Stomach (tissue), 9 donors: Measurements from ENCODE around the gene MX2. TPM values are rescaled to one million over a fixed set of nuclear protein-coding genes. Genes with fewer than 3 reads are reported as not detected.

Source experiments
- DNase-seq, 2 donors: peaks; one replicate each; pipeline versions ENCODE4 v3.0.0 to v3.0.0-alpha.2; 2013 to 2019
- H3K27ac ChIP-seq, 5 donors: fragments of 200-600 bp in 4 of 5; sonication (generic) in 4 of 5; one replicate each; pipeline ENCODE4 v1.5.1; 2013 to 2019; ENCODE audit warnings: mild to moderate bottlenecking in 1 of 5, moderate library complexity in 1 of 5
- H3K27me3 ChIP-seq, 3 donors: fragments of 200-600 bp; sonication (generic); one replicate each; pipeline ENCODE4 v1.5.1; 2017 to 2019; ENCODE audit warnings: mixed run types in 1 of 3
- H3K36me3 ChIP-seq, 4 donors: fragments of 200-600 bp; sonication (generic); 1 replicate in 3 of 4; 2 replicates in 1 of 4; pipeline ENCODE4 v1.5.1; 2016 to 2019
- H3K4me1 ChIP-seq, 4 donors: fragments of 200-600 bp; sonication (generic); one replicate each; pipeline ENCODE4 v1.5.1; 2016 to 2019
- H3K4me3 ChIP-seq, 4 donors: fragments of 200-600 bp; sonication (generic) in 3 of 4; one replicate each; pipeline ENCODE4 v1.5.1; 2016 to 2019; ENCODE audit warnings: mild to moderate bottlenecking in 1 of 4
- H3K9me3 ChIP-seq, 4 donors: fragments of 200-600 bp; sonication (generic); one replicate each; pipeline ENCODE4 v1.5.1; 2016 to 2019
- CTCF ChIP-seq, 7 experiments: fragments of 450-650 bp in 4 of 7; fragments of 200-600 bp in 3 of 7; sonication (generic) in 3 of 7; IDR thresholded peaks; one replicate each; pipeline ENCODE4 v1.5.1; 2016 to 2019; ENCODE audit warnings: antibody characterized with exemption in 7 of 7, control low read depth in 2 of 7, mild to moderate bottlenecking in 1 of 7
- EP300 ChIP-seq: sonication (generic); formaldehyde crosslinking; IDR thresholded peaks from one replicate; pipeline ENCODE4 v1.6.1; 2017; ENCODE audit warnings: antibody characterized with exemption
- POLR2A ChIP-seq, 4 donors: fragments of 450-650 bp; IDR thresholded peaks; one replicate each; pipeline ENCODE4 v1.6.1; 2016; ENCODE audit warnings: antibody characterized with exemption in 4 of 4, control low read depth in 2 of 4, mild to moderate bottlenecking in 1 of 4, moderate library complexity in 1 of 4
- POLR2AphosphoS5 ChIP-seq, 3 donors: sonication (generic); formaldehyde crosslinking; IDR thresholded peaks; one replicate each; pipeline ENCODE4 v1.6.1; 2016; ENCODE audit warnings: antibody characterized with exemption in 3 of 3
- WGBS, 5 donors: extraction: QIAGEN DNeasy Blood & Tissue Kit in 3 of 5; methylation state at CpG; one replicate each; pipeline versions ENCODE4 v1.1.5 to v1.1.7; 2013 to 2018; 5-methylcytosine and 5-hydroxymethylcytosine counted together
- intact Hi-C: fragments of 100-400 bp; cut with DNase I; formaldehyde crosslinking; loops from one replicate; pipeline ENCODE4 v1.15.1; 2023; ENCODE audit warnings: low total_unique reads
- polyA plus RNA-seq, 3 donors: library from polyadenylated mRNA; stranded (reverse); fragments of 200-250 nt; gene quantifications; one replicate each; pipeline ENCODE4 v1.2.3, GENCODE V29; 2013
- total RNA-seq, 5 donors: library from RNA; depleted of rRNA; stranded (reverse); fragments of >200 nt; gene quantifications; one replicate each; pipeline versions ENCODE4 v1.1.0 to v1.2.3, GENCODE V29; 2014 to 2016
- donor health status: healthy with polysubstance abuse.
- donor health status: Bipolar disorder and iron deficiency.
- donor health status: healthy.

MX2 gene
- total and polyA plus RNA-seq, 8 donors: 5.0 to 85.8 (median 18.0) TPM

- Histone ChIP-seq H3K4me3 (no peak overlapping the region), H3K9me3 (no peaks in the 10 kb centered on the region), H3K36me3 (peaks cover 0 to 59% (median 57%) of the 10 kb centered on the region in 4 donors), H3K27me3 (no peaks in the 10 kb centered on the region), H3K4me1 (no peaks in the 10 kb centered on the region), H3K27ac (no peak overlapping the region)
- intact Hi-C loops: no loop called here
- TF ChIP-seq EP300 (no peak), CTCF (IDR thresholded peaks at IDR 0.05) (no peak), POLR2A (IDR thresholded peaks at IDR 0.05) (no peak), POLR2AphosphoS5 (IDR thresholded peaks at IDR 0.05) (no peak)
- no peak for DNase-seq
- WGBS, 5 donors: 83 to 91% (median 88%) methylated on average over 16 of the region's 16 CpGs
Measured at GRCh38 chr21:41377715-41378114, 15.9 kb downstream of the MX2 start.

GRCh38 chr21:41378849-41379248 lies 17.0 kb downstream of the MX2 start:
- H3K9me3 ChIP-seq: no peaks in the 10 kb centered on the region
- peaks cover 0 to 69% (median 65%) of the 10 kb centered on the region in 4 donors for H3K36me3 ChIP-seq
- H3K27me3 ChIP-seq: no peaks in the 10 kb centered on the region
- intact Hi-C loops: no loop called here
- no peaks in the 10 kb centered on the region for H3K4me1 ChIP-seq
- no peak overlapping the region for H3K4me3 ChIP-seq
- TF ChIP-seq POLR2AphosphoS5 (IDR thresholded peaks at IDR 0.05) (no peak), CTCF (IDR thresholded peaks at IDR 0.05) (no peak), EP300 (no peak), POLR2A (IDR thresholded peaks at IDR 0.05) (no peak)
- no peak overlapping the region for H3K27ac ChIP-seq
- 63 to 75% (median 64%) methylated on average over 4 to 8 of the region's 8 CpGs for WGBS, 5 donors
- no peak for DNase-seq

GRCh38 chr21:41379901-41380300 lies 18.1 kb downstream of the MX2 start:
- intact Hi-C loops: no loop called here
- no peaks in the 10 kb centered on the region for H3K4me1 ChIP-seq
- no peak for TF ChIP-seq EP300
- TF ChIP-seq POLR2AphosphoS5 (IDR thresholded peaks at IDR 0.05): no peak
- no peak for TF ChIP-seq CTCF (IDR thresholded peaks at IDR 0.05)
- TF ChIP-seq POLR2A (IDR thresholded peaks at IDR 0.05): no peak

GRCh38 chr21:41381731-41382130 lies 19.9 kb downstream of the MX2 start:
- H3K27me3 ChIP-seq: no peaks in the 10 kb centered on the region
- H3K9me3 ChIP-seq: no peaks in the 10 kb centered on the region
- H3K4me1 ChIP-seq: no peaks in the 10 kb centered on the region
- TF ChIP-seq POLR2A (IDR thresholded peaks at IDR 0.05) (no peak), CTCF (IDR thresholded peaks at IDR 0.05) (no peak), POLR2AphosphoS5 (IDR thresholded peaks at IDR 0.05) (no peak), EP300 (no peak)
- H3K36me3 ChIP-seq: peaks cover 0 to 73% (median 67%) of the 10 kb centered on the region in 4 donors
- no peak for DNase-seq
- H3K27ac ChIP-seq: no peak overlapping the region
- intact Hi-C loops: no loop called here
- H3K4me3 ChIP-seq: no peak overlapping the region

More at GRCh38 chr21:41379901-41380300, 18.1 kb downstream of the MX2 start:
- H3K4me3 ChIP-seq: no peak overlapping the region
- peaks cover 0 to 69% (median 65%) of the 10 kb centered on the region in 4 donors for H3K36me3 ChIP-seq
- 90 to 94% (median 93%) methylated on average over 12 of the region's 12 CpGs for WGBS, 5 donors
- no peaks in the 10 kb centered on the region for H3K27me3 ChIP-seq
- DNase-seq: no peak
- H3K9me3 ChIP-seq: no peaks in the 10 kb centered on the region
- no peak overlapping the region for H3K27ac ChIP-seq
